Smooth muscle cell (in vitro differentiated cells): ENCODE measurements around the gene TLCD2. TPM values are rescaled to one million over a fixed set of nuclear protein-coding genes. Genes with fewer than 3 reads are reported as not detected.

Experiments
- DNase-seq: peaks from one replicate; lab custom pipeline; 2025; ENCODE audit not compliant: unreplicated experiment; lab: John Stamatoyannopoulos, UW
- H2AFZ ChIP-seq: fragments of 200-600 bp; sonication (generic); 2 replicates; pipeline ENCODE4 v1.6.0; 2016; ENCODE audit warnings: antibody characterized with exemption, low read depth, mild to moderate bottlenecking
- H3F3A ChIP-seq: fragments of 200-600 bp; sonication (generic); 2 replicates; pipeline ENCODE4 v1.6.0; 2017; ENCODE audit warnings: antibody characterized with exemption, low read depth
- H3K27ac ChIP-seq: fragments of 200-600 bp; sonication (generic); 2 replicates; pipeline ENCODE4 v1.5.1; 2016; ENCODE audit warnings: low read depth, mild to moderate bottlenecking
- H3K27me3 ChIP-seq: fragments of 200-600 bp; sonication (generic); 2 replicates; pipeline ENCODE4 v1.6.1; 2016; ENCODE audit warnings: low read depth, mild to moderate bottlenecking
- H3K36me3 ChIP-seq: fragments of 200-600 bp; sonication (generic); 2 replicates; pipeline ENCODE4 v1.5.1; 2016; ENCODE audit warnings: low read depth
- H3K4me1 ChIP-seq: fragments of 200-600 bp; sonication (generic); 2 replicates; pipeline ENCODE4 v1.5.1; 2016; ENCODE audit warnings: low read depth
- H3K4me2 ChIP-seq: fragments of 200-600 bp; sonication (generic); 2 replicates; pipeline ENCODE4 v1.6.0; 2016; ENCODE audit warnings: mild to moderate bottlenecking
- H3K4me3 ChIP-seq: fragments of 200-600 bp; sonication (generic); 2 replicates; pipeline ENCODE4 v1.5.1; 2016; ENCODE audit warnings: mild to moderate bottlenecking
- H3K79me2 ChIP-seq: fragments of 200-600 bp; sonication (generic); 2 replicates; pipeline ENCODE4 v1.6.0; 2016; ENCODE audit warnings: low read depth, mild to moderate bottlenecking
- H3K9ac ChIP-seq: fragments of 200-600 bp; sonication (generic); 2 replicates; pipeline ENCODE4 v1.6.0; 2016; ENCODE audit warnings: low read depth
- H3K9me3 ChIP-seq: fragments of 200-600 bp; sonication (generic); replicated peaks from 2 replicates; pipeline ENCODE4 v1.5.1; 2016; ENCODE audit warnings: low read depth
- H4K20me1 ChIP-seq: fragments of 200-600 bp; sonication (generic); 2 replicates; pipeline ENCODE4 v1.6.0; 2016; ENCODE audit warnings: low read depth
- WGBS: methylation state at CpG from one replicate; pipeline ENCODE4 v1.1.7; 2016; ENCODE audit warnings: low lambda C conversion rate; 5-methylcytosine and 5-hydroxymethylcytosine counted together
- polyA plus RNA-seq: library from polyadenylated mRNA; unstranded; fragments of >200 nt; fragmentation: Nextera tagmentation; extraction: Ambion mirVana; gene quantifications from 2 replicates; pipeline ENCODE4 v1.2.1, GENCODE V29; 2016
- total RNA-seq: library from RNA; depleted of rRNA; stranded (reverse); fragments of >200 nt; gene quantifications from 2 replicates; pipeline ENCODE4 v1.2.3, GENCODE V29; 2014
- TF ChIP-seq, protein P1 (sequence below): fragments of 200-600 bp; sonication (generic); IDR thresholded peaks from 2 replicates; pipeline ENCODE4 v1.5.1; 2017; ENCODE audit warnings: borderline replicate concordance, mild to moderate bottlenecking, antibody characterized with exemption; ENCODE audit not compliant: insufficient read depth, poor library complexity, severe bottlenecking

The TLCD2 gene
- total and polyA plus RNA-seq, 2 experiments from 2014 or later, result 1.9 to 2.5 TPM

DNA sequence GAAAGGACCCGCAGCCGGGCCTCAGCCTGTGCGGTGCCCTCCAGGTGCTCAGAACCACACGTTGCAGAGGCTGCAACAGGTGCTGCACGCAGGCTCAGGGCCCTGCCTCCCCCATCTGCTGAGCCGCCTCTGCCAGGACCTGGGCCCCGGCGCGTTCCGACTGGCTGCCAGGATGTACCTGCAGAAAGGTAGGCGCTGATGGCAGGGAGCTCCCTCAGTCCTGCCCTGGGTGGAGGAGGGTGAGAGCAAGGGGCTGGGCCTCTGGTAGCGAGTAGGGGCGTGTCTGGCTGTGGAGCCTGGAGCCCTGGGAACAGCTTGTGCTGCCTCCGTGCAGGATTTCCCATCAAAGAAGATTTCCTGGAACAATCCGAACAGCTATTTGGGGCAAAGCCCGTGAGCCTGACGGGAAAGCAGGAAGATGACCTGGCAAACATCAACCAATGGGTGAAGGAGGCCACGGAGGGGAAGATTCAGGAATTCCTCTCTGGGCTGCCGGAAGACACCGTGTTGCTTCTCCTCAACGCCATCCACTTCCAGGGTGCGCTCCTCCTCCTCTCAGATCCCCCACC, 36.9 kb upstream of the TLCD2 start:
- Histone ChIP-seq H3F3A (no peaks in the 10 kb centered on the region), H2AFZ (no peak overlapping the region), H3K27me3 (no peaks in the 10 kb centered on the region), H3K4me1 (no peaks in the 10 kb centered on the region), H3K36me3 (no peaks in the 10 kb centered on the region), H4K20me1 (no peaks in the 10 kb centered on the region), H3K4me3 (no peak overlapping the region), H3K9ac (no peak overlapping the region), H3K27ac (no peak overlapping the region), H3K79me2 (no peaks in the 10 kb centered on the region), H3K4me2 (no peak overlapping the region), H3K9me3 (no peaks in the 10 kb centered on the region)
- WGBS, result 69% methylated on average over 22 of the region's 22 CpGs
- no peak for DNase-seq
- TF ChIP-seq, protein P1, sequence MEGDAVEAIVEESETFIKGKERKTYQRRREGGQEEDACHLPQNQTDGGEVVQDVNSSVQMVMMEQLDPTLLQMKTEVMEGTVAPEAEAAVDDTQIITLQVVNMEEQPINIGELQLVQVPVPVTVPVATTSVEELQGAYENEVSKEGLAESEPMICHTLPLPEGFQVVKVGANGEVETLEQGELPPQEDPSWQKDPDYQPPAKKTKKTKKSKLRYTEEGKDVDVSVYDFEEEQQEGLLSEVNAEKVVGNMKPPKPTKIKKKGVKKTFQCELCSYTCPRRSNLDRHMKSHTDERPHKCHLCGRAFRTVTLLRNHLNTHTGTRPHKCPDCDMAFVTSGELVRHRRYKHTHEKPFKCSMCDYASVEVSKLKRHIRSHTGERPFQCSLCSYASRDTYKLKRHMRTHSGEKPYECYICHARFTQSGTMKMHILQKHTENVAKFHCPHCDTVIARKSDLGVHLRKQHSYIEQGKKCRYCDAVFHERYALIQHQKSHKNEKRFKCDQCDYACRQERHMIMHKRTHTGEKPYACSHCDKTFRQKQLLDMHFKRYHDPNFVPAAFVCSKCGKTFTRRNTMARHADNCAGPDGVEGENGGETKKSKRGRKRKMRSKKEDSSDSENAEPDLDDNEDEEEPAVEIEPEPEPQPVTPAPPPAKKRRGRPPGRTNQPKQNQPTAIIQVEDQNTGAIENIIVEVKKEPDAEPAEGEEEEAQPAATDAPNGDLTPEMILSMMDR, result no peak

DNA sequence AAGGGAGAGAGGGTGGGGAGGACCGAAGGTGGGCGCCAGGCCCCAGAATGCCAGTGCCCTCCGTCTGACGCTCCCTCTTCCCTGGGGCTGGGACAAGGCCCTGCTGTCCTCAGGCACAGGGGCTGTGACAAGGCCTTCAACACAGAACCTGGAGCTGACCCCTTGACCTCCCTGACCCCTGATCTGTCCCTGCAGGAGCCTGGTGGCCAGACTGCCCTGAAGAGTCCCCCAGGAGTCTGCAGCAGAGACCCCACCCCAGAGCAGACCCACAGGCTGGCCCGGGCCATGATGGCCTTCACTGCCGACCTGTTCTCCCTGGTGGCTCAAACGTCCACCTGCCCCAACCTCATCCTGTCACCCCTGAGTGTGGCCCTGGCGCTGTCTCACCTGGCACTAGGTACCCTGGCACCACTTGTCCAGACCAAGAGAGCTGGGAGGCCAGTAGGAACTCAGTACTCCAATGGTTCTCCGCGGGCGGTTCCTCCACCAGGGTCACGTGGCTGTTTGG, 35.4 kb upstream of the TLCD2 start:
- Histone ChIP-seq H3K27me3 (no peaks in the 10 kb centered on the region), H3F3A (no peaks in the 10 kb centered on the region), H3K79me2 (no peaks in the 10 kb centered on the region), H3K4me1 (no peaks in the 10 kb centered on the region), H4K20me1 (no peaks in the 10 kb centered on the region), H2AFZ (no peak overlapping the region), H3K36me3 (no peaks in the 10 kb centered on the region), H3K4me2 (no peak overlapping the region), H3K4me3 (no peak overlapping the region), H3K9me3 (no peaks in the 10 kb centered on the region), H3K9ac (no peak overlapping the region), H3K27ac (no peak overlapping the region)
- WGBS, result 98% methylated on average over 12 of the region's 12 CpGs
- TF ChIP-seq, protein P1, result no peak
- DNase-seq, result no peak

DNA sequence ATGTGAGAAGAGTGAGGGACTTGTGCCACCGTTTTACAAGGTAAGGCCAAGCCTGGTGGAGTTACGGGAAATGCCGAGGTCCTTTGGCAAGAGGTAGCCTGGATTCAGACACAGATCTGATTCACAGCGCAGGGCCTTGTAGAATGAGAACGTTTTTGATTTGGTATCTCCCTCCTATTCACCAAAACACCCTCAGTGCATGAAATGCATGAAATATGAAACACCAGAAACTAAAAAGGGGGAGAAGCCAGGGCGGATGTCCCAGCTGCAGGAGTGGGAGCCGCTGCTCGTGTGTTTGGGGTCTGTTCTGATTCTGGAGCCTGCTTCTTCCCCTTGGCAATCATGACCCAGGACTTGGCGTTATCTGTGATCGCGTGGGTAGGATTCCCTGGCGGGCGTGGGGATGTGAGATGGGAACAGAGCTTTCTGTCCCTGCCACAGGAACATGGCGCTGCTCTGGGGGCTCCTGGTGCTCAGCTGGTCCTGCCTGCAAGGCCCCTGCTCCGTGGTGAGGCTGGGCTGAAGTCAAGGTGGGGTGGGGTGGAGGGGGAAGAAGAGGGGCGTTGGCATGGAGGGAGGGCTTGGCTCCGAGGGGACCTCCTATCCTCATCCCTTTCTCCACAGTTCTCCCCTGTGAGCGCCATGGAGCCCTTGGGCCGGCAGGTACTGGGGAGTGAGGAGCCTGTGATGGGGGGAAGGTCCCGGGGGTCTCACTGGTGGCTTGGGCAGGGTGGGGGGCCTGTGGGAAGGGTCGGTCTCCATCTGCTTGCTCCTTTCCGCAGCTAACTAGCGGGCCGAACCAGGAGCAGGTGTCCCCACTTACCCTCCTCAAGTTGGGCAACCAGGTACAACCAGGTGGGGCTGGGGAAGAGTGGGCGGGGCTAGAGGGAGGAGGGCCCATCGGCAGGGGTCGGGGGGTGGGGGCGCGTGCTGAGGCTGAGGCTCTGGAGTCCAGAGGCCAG, 34.7 kb upstream of the TLCD2 start:
- no peak overlapping the region for H3K4me2 ChIP-seq
- H2AFZ ChIP-seq, result no peak overlapping the region

More for the DNA sequence above, 34.7 kb upstream of the TLCD2 start:
- Histone ChIP-seq H3F3A (no peaks in the 10 kb centered on the region), H3K79me2 (no peaks in the 10 kb centered on the region), H3K9ac (no peak overlapping the region), H3K27me3 (no peaks in the 10 kb centered on the region), H3K36me3 (no peaks in the 10 kb centered on the region), H3K4me1 (no peaks in the 10 kb centered on the region), H4K20me1 (no peaks in the 10 kb centered on the region), H3K9me3 (no peaks in the 10 kb centered on the region), H3K4me3 (no peak overlapping the region), H3K27ac (no peak overlapping the region)
- TF ChIP-seq, protein P1, result no peak
- no peak for DNase-seq
- 93% methylated on average over 16 of the region's 29 CpGs for WGBS
